H9 (cell line): ENCODE measurements around the gene GNB1L. TPM values are rescaled to one million over a fixed set of nuclear protein-coding genes. Genes with fewer than 3 reads are reported as not detected.

Experiments used
- DNase-seq: peaks from one replicate; pipeline ENCODE4 v3.0.0-alpha.2; 2017
- H2AFZ ChIP-seq: one replicate; pipeline ENCODE4 v1.6.1; 2013; ENCODE audit warnings: mild to moderate bottlenecking, low read length, control low read depth, moderate library complexity
- H2AK5ac ChIP-seq: 2 replicates; pipeline ENCODE4 v1.6.1; 2013; ENCODE audit warnings: low read length, control low read depth, mixed read lengths; ENCODE audit not compliant: insufficient read length
- H2BK120ac ChIP-seq: one replicate; pipeline ENCODE4 v1.6.1; 2013; ENCODE audit warnings: low read depth, mild to moderate bottlenecking, low read length, control low read depth, inconsistent platforms; ENCODE audit not compliant: poor library complexity, severe bottlenecking
- H2BK12ac ChIP-seq: 2 replicates; pipeline ENCODE4 v1.6.1; 2013; ENCODE audit warnings: low read length, control low read depth, mixed read lengths, low read depth; ENCODE audit not compliant: insufficient read length
- H2BK15ac ChIP-seq: 2 replicates; pipeline ENCODE4 v1.6.1; 2013; ENCODE audit warnings: low read depth, low read length, control low read depth
- H2BK20ac ChIP-seq: one replicate; pipeline ENCODE4 v1.6.1; 2013; ENCODE audit warnings: low read depth, mild to moderate bottlenecking, low read length, control low read depth, inconsistent platforms; ENCODE audit not compliant: poor library complexity, severe bottlenecking
- H2BK5ac ChIP-seq: 2 replicates; pipeline ENCODE4 v1.6.1; 2013; ENCODE audit warnings: low read length, control low read depth, mixed read lengths; ENCODE audit not compliant: insufficient read length
- H3K14ac ChIP-seq: 2 replicates; pipeline ENCODE4 v1.6.1; 2013; ENCODE audit warnings: low read length, control low read depth; ENCODE audit not compliant: insufficient read depth
- H3K18ac ChIP-seq: 2 replicates; pipeline ENCODE4 v1.6.1; 2013; ENCODE audit warnings: low read depth, mild to moderate bottlenecking, mixed read lengths, low read length, control low read depth; ENCODE audit not compliant: insufficient read length
- H3K23ac ChIP-seq: 2 replicates; pipeline ENCODE4 v1.6.1; 2013; ENCODE audit warnings: low read length, control low read depth, mixed read lengths, low read depth; ENCODE audit not compliant: insufficient read length
- H3K23me2 ChIP-seq: 2 replicates; pipeline ENCODE4 v1.6.1; 2013; ENCODE audit warnings: low read depth, mild to moderate bottlenecking, mixed read lengths, low read length, control low read depth; ENCODE audit not compliant: insufficient read length, poor library complexity, severe bottlenecking
- H3K27ac ChIP-seq: 2 replicates; pipeline ENCODE4 v1.5.1; 2013; ENCODE audit warnings: low read length, control low read depth, mixed read lengths, low read depth; ENCODE audit not compliant: insufficient read length
- H3K27me3 ChIP-seq: 2 replicates; pipeline ENCODE4 v1.6.1; 2013; ENCODE audit warnings: low read length, control low read depth, inconsistent platforms; ENCODE audit not compliant: insufficient read depth
- H3K4ac ChIP-seq: 2 replicates; pipeline ENCODE4 v1.6.1; 2013; ENCODE audit warnings: low read depth, mild to moderate bottlenecking, control low read depth, inconsistent platforms, low read length, moderate library complexity
- H3K4me1 ChIP-seq: 2 replicates; pipeline ENCODE4 v1.6.1; 2013; ENCODE audit warnings: low read length, control low read depth, inconsistent platforms; ENCODE audit not compliant: insufficient read depth
- H3K4me2 ChIP-seq: 2 replicates; pipeline ENCODE4 v1.6.1; 2013; ENCODE audit warnings: low read length, control low read depth, mixed read lengths; ENCODE audit not compliant: insufficient read length, insufficient read depth
- H3K56ac ChIP-seq: 2 replicates; pipeline ENCODE4 v1.6.1; 2013; ENCODE audit warnings: low read depth, mild to moderate bottlenecking, mixed read lengths, low read length, control low read depth; ENCODE audit not compliant: insufficient read length
- H3K79me1 ChIP-seq: 2 replicates; pipeline ENCODE4 v1.6.1; 2013; ENCODE audit warnings: low read depth, mild to moderate bottlenecking, moderate library complexity, low read length, control low read depth, inconsistent platforms; ENCODE audit not compliant: insufficient read depth, poor library complexity, severe bottlenecking
- H3K79me2 ChIP-seq: 2 replicates; pipeline ENCODE4 v1.6.1; 2013; ENCODE audit warnings: low read length, control low read depth, inconsistent platforms; ENCODE audit not compliant: insufficient read depth
- H3K9ac ChIP-seq: 2 replicates; pipeline ENCODE4 v1.6.1; 2013; ENCODE audit warnings: low read length, control low read depth, mixed read lengths; ENCODE audit not compliant: insufficient read length; ENCODE audit errors: extremely low read depth
- H3K9me3 ChIP-seq: one replicate; pipeline ENCODE4 v1.6.1; 2013; ENCODE audit warnings: low read depth, low read length, inconsistent platforms; ENCODE audit not compliant: control insufficient read depth
- H3T11ph ChIP-seq: one replicate; pipeline ENCODE4 v1.6.1; 2013; ENCODE audit warnings: mild to moderate bottlenecking, low read length, control low read depth, inconsistent platforms
- H4K20me1 ChIP-seq: one replicate; pipeline ENCODE4 v1.6.1; 2013; ENCODE audit not compliant: control insufficient read depth, insufficient read length, insufficient read depth
- H4K5ac ChIP-seq: 2 replicates; pipeline ENCODE4 v1.6.1; 2013; ENCODE audit warnings: low read depth, mild to moderate bottlenecking, mixed read lengths, low read length, control low read depth; ENCODE audit not compliant: insufficient read length
- H4K8ac ChIP-seq: replicated peaks from 2 replicates; pipeline ENCODE4 v1.6.1; 2013; ENCODE audit warnings: low read length, control low read depth, mixed read lengths, low read depth; ENCODE audit not compliant: insufficient read length
- H4K91ac ChIP-seq: 2 replicates; pipeline ENCODE4 v1.6.1; 2013; ENCODE audit warnings: low read depth, mild to moderate bottlenecking, moderate library complexity, mixed read lengths, low read length, control low read depth; ENCODE audit not compliant: insufficient read length
- H3K27ac Mint-ChIP-seq, 3 experiments: 2 replicates in 2 of 3; 3 replicates in 1 of 3; pipeline ENCODE4 v1.8.0; 2020 to 2021; ENCODE audit warnings: mixed read lengths in 3 of 3, mild to moderate bottlenecking in 1 of 3, moderate library complexity in 1 of 3
- H3K27me3 Mint-ChIP-seq: 2 replicates; pipeline ENCODE4 v1.8.0; 2021; ENCODE audit warnings: low read depth, mild to moderate bottlenecking, moderate library complexity, mixed read lengths
- H3K36me3 Mint-ChIP-seq, 3 experiments: 2 replicates in 2 of 3; 3 replicates in 1 of 3; pipeline ENCODE4 v1.8.0; 2020 to 2021; ENCODE audit warnings: low read depth in 3 of 3, mixed read lengths in 3 of 3; ENCODE audit not compliant: insufficient read depth in 1 of 3
- H3K4me1 Mint-ChIP-seq, 2 experiments: 2 replicates each; pipeline ENCODE4 v1.8.0; 2020; ENCODE audit warnings: mixed read lengths in 2 of 2
- H3K4me3 Mint-ChIP-seq, 2 experiments: 2 replicates in 1 of 2; 3 replicates in 1 of 2; pipeline ENCODE4 v1.8.0; 2020 to 2021; ENCODE audit warnings: mild to moderate bottlenecking in 2 of 2, mixed read lengths in 2 of 2, moderate library complexity in 1 of 2
- H3K9me3 Mint-ChIP-seq, 2 experiments: 2 replicates in 1 of 2; 3 replicates in 1 of 2; pipeline ENCODE4 v1.8.0; 2020; ENCODE audit warnings: mild to moderate bottlenecking in 2 of 2, mixed read lengths in 2 of 2, moderate library complexity in 1 of 2
- total RNA-seq: library from RNA; stranded (reverse); gene quantifications from 2 replicates; pipeline ENCODE4 v1.2.1, GENCODE V29; 2021
- TF ChIP-seq, protein P1 (sequence below): fragments of 200-600 bp; sonication (generic); conservative IDR thresholded peaks from 3 replicates; pipeline ENCODE4 v1.8.0; 2021; ENCODE audit warnings: antibody characterized with exemption, mild to moderate bottlenecking

GNB1L gene
- total RNA-seq, 1 experiment from 2014 or later: 22.4 TPM

DNA sequence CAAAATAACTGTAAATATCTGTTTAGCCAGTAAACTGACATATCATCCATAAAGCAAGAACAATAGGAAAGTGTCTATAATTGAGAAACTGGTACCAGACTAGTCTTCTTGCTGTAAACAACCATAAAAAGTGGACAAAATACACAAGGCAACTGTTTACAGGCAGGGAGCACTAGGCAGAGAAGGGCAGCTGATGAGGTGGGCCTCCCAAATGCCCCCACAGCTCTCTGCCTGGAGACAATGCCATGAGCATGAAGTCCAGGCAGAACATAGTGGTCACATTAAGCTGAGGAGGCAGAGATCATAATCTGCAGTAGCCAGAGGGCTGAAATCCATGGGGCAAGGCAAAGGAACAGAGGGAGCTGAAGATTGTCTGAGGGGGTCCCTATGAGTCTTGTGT lies 63.4 kb downstream of the GNB1L start:
- Histone ChIP-seq H3K4me2 (no peak overlapping the region), H3K18ac (no peak overlapping the region), H4K5ac (no peak overlapping the region), H2AK5ac (no peak overlapping the region), H2BK15ac (no peak overlapping the region), H3K4me1 (no peaks in the 10 kb centered on the region), H3K14ac (no peak overlapping the region), H2BK120ac (no peak overlapping the region), H4K91ac (no peak overlapping the region), H2AFZ (no peak overlapping the region), H4K8ac (no peak overlapping the region), H2BK5ac (no peak overlapping the region), H3K23ac (no peak overlapping the region), H2BK12ac (no peak overlapping the region), H3K79me1 (no peaks in the 10 kb centered on the region), H3K27ac (no peak overlapping the region), H3K79me2 (no peaks in the 10 kb centered on the region), H4K20me1 (no peaks in the 10 kb centered on the region), H3K4ac (no peak overlapping the region), H3T11ph (no peak overlapping the region), H2BK20ac (no peak overlapping the region), H3K9ac (no peak overlapping the region), H3K56ac (no peak overlapping the region), H3K9me3 (no peaks in the 10 kb centered on the region), H3K23me2 (no peaks in the 10 kb centered on the region), H3K27me3 (no peaks in the 10 kb centered on the region)
- TF ChIP-seq, protein P1, sequence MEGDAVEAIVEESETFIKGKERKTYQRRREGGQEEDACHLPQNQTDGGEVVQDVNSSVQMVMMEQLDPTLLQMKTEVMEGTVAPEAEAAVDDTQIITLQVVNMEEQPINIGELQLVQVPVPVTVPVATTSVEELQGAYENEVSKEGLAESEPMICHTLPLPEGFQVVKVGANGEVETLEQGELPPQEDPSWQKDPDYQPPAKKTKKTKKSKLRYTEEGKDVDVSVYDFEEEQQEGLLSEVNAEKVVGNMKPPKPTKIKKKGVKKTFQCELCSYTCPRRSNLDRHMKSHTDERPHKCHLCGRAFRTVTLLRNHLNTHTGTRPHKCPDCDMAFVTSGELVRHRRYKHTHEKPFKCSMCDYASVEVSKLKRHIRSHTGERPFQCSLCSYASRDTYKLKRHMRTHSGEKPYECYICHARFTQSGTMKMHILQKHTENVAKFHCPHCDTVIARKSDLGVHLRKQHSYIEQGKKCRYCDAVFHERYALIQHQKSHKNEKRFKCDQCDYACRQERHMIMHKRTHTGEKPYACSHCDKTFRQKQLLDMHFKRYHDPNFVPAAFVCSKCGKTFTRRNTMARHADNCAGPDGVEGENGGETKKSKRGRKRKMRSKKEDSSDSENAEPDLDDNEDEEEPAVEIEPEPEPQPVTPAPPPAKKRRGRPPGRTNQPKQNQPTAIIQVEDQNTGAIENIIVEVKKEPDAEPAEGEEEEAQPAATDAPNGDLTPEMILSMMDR: no peak
- Mint-ChIP-seq H3K4me3 (no peak overlapping the region; a peak in 1 of 5 replicates), H3K27ac (no peak overlapping the region), H3K27me3 (no peaks in the 10 kb centered on the region), H3K4me1 (no peaks in the 10 kb centered on the region), H3K36me3 (peaks cover 0 to 3% (median 0%) of the 10 kb centered on the region in 3 experiments; a peak in 4 of 7 replicates), H3K9me3 (no peaks in the 10 kb centered on the region; a peak in 2 of 5 replicates)
- no peak for DNase-seq
